ENCODE results near the gene PUS7. TPM values are rescaled to one million over a fixed set of nuclear protein-coding genes. Genes with fewer than 3 reads are reported as not detected.
"Not testable (repeated sequence)": the region's sequence is repeated elsewhere in the genome, so short reads cannot be mapped to it uniquely, and the experiment has no call there.

PUS7 gene
- total RNA-seq, 1 donor from 2014 or later = 28.3 TPM

GRCh38 chr7:105461518-105461917 lies 60.6 kb downstream of the PUS7 start:
- no peak for DNase-seq (ENCODE audit: low read depth)
- no peak overlapping the region for H3K4me3 ChIP-seq (ENCODE audit: low read depth, low read length)
- no peak for TF ChIP-seq CTCF (conservative IDR thresholded peaks at IDR 0.05; ENCODE audit: low read depth, low read length)

- DNase-seq (ENCODE audit: low read depth) = no peak
- no peak for TF ChIP-seq CTCF (conservative IDR thresholded peaks at IDR 0.05; ENCODE audit: low read depth, low read length)
- no peak overlapping the region for H3K4me3 ChIP-seq (ENCODE audit: low read depth, low read length)
Measured at GRCh38 chr7:105457619-105458225, 64.3 kb downstream of the PUS7 start.

GRCh38 chr7:105454921-105455320 lies 67.2 kb downstream of the PUS7 start:
- TF ChIP-seq CTCF (conservative IDR thresholded peaks at IDR 0.05; ENCODE audit: low read depth, low read length) = no peak
- H3K4me3 ChIP-seq (ENCODE audit: low read depth, low read length) = no peak overlapping the region
- DNase-seq (ENCODE audit: low read depth) = no peak

GRCh38 chr7:105454095-105454747 lies 67.8 kb downstream of the PUS7 start:
- TF ChIP-seq CTCF (conservative IDR thresholded peaks at IDR 0.05; ENCODE audit: low read depth, low read length) = no peak
- DNase-seq (ENCODE audit: low read depth) = peak; percentile 18
- no peak overlapping the region for H3K4me3 ChIP-seq (ENCODE audit: low read depth, low read length)

- no peak overlapping the region for H3K4me3 ChIP-seq (ENCODE audit: low read depth, low read length)
- DNase-seq (ENCODE audit: low read depth) = no peak
- TF ChIP-seq CTCF (conservative IDR thresholded peaks at IDR 0.05; ENCODE audit: low read depth, low read length) = no peak
Measured at GRCh38 chr7:105452085-105452484, 70.0 kb downstream of the PUS7 start.

GRCh38 chr7:105450870-105451269 lies 71.2 kb downstream of the PUS7 start:
- DNase-seq (ENCODE audit: low read depth); H3K4me3 ChIP-seq (ENCODE audit: low read depth, low read length): not testable (repeated sequence)

- no peak for TF ChIP-seq CTCF (conservative IDR thresholded peaks at IDR 0.05; ENCODE audit: low read depth, low read length)
- no peak overlapping the region for H3K4me3 ChIP-seq (ENCODE audit: low read depth, low read length)
- DNase-seq (ENCODE audit: low read depth) = no peak
Measured at GRCh38 chr7:105450177-105450861, 71.8 kb downstream of the PUS7 start.

Measured in epithelial cell of proximal tubule (primary cell).